H1 (cell line): Measurements from ENCODE around the gene GNS. TPM values are rescaled to one million over a fixed set of nuclear protein-coding genes. Genes with fewer than 3 reads are reported as not detected.

Source experiments
- CTCF ChIA-PET: fragments of 300-600 bp; sonication (Branson Sonifier 250); formaldehyde crosslinking; loops from one replicate; lab custom pipeline; 2021; ENCODE audit not compliant: partially characterized antibody; lab: Charles Lee
- POLR2A ChIA-PET: fragments of 300-600 bp; sonication (Branson Sonifier 250); formaldehyde crosslinking; loops from one replicate; lab custom pipeline; 2021; ENCODE audit warnings: inconsistent platforms; ENCODE audit not compliant: partially characterized antibody; lab: Charles Lee
- DNase-seq, 2 experiments: peaks; one replicate each; pipeline versions ENCODE4 v3.0.0 to v3.0.0-alpha.2; 2010 to 2022; ENCODE audit warnings: low spot score in 2 of 2, low read depth in 1 of 2, mixed read lengths in 1 of 2
- FAIRE-seq: peaks from 2 replicates; lab custom pipeline; 2011; peaks lifted over from hg19 to GRCh38; lab: Jason Lieb, UNC
- H2AFZ ChIP-seq: 2 replicates; pipeline ENCODE4 v1.8.1; 2012; ENCODE audit warnings: low read length, inconsistent platforms
- H2AK5ac ChIP-seq: 2 replicates; pipeline ENCODE4 v1.6.1; 2013; ENCODE audit warnings: low read depth, low read length
- H2BK120ac ChIP-seq: replicated peaks from 2 replicates; pipeline ENCODE3; 2013; ENCODE audit warnings: low read depth, low read length, inconsistent platforms
- H2BK12ac ChIP-seq: 2 replicates; pipeline ENCODE4 v1.6.1; 2013; ENCODE audit warnings: low read depth, low read length
- H2BK15ac ChIP-seq: 2 replicates; pipeline ENCODE4 v1.6.1; 2013; ENCODE audit warnings: low read length
- H2BK20ac ChIP-seq: 2 replicates; pipeline ENCODE4 v1.6.1; 2013; ENCODE audit warnings: low read length
- H2BK5ac ChIP-seq: 2 replicates; pipeline ENCODE4 v1.6.1; 2013; ENCODE audit warnings: low read depth, low read length
- H3K14ac ChIP-seq: 2 replicates; pipeline ENCODE4 v1.6.1; 2013; ENCODE audit warnings: inconsistent platforms; ENCODE audit not compliant: insufficient read length
- H3K18ac ChIP-seq: 2 replicates; pipeline ENCODE4 v1.6.1; 2013; ENCODE audit warnings: low read length; ENCODE audit errors: extremely low read depth
- H3K23ac ChIP-seq: 2 replicates; pipeline ENCODE4 v1.6.1; 2013; ENCODE audit warnings: inconsistent platforms; ENCODE audit not compliant: insufficient read length
- H3K23me2 ChIP-seq: 2 replicates; pipeline ENCODE4 v1.6.1; 2013; ENCODE audit warnings: low read depth, low read length
- H3K27ac ChIP-seq: 2 replicates; pipeline ENCODE4 v1.6.1; 2011; ENCODE audit warnings: low read depth, low read length, inconsistent platforms
- H3K27me3 ChIP-seq, 4 experiments: replicated peaks in 1 of 4; 1 replicate in 1 of 4; 2 replicates in 3 of 4; pipeline versions ENCODE4 v1.6.1 to v1.8.1; 2011 to 2013; ENCODE audit warnings: low read length in 3 of 4, mild to moderate bottlenecking in 3 of 4, inconsistent platforms in 2 of 4, mixed read lengths in 2 of 4, moderate library complexity in 1 of 4; ENCODE audit not compliant: control insufficient read depth in 3 of 4, insufficient read depth in 3 of 4; ENCODE audit errors: extremely low read depth in 1 of 4
- H3K36me3 ChIP-seq, 4 experiments: 2 replicates each; pipeline versions ENCODE4 v1.6.1 to v1.8.1; 2011 to 2013; ENCODE audit warnings: mild to moderate bottlenecking in 4 of 4, low read length in 3 of 4, moderate library complexity in 2 of 4, control low read depth in 1 of 4, inconsistent platforms in 1 of 4; ENCODE audit not compliant: insufficient read depth in 4 of 4, control insufficient read depth in 2 of 4
- H3K4ac ChIP-seq: replicated peaks from 2 replicates; pipeline ENCODE3; 2013; ENCODE audit warnings: low read length, low read depth, mixed read lengths, inconsistent platforms; ENCODE audit not compliant: insufficient read length
- H3K4me1 ChIP-seq, 4 experiments: replicated peaks in 1 of 4; 1 replicate in 1 of 4; 2 replicates in 3 of 4; pipeline versions ENCODE4 v1.6.1 to v1.8.1; 2011 to 2013; ENCODE audit warnings: low read length in 3 of 4, inconsistent platforms in 2 of 4, mixed read lengths in 1 of 4; ENCODE audit not compliant: insufficient read depth in 4 of 4, control insufficient read depth in 3 of 4
- H3K4me2 ChIP-seq, 2 experiments: 2 replicates each; pipeline versions ENCODE4 v1.6.1 to v1.8.1; 2011 to 2013; ENCODE audit warnings: low read depth in 2 of 2, low read length in 2 of 2, control low read depth in 1 of 2, inconsistent platforms in 1 of 2, mild to moderate bottlenecking in 1 of 2; ENCODE audit not compliant: insufficient read depth in 1 of 2
- H3K4me3 ChIP-seq, 4 experiments: fragments of 200-600, 300-600 bp in 1 of 4; sonication (generic), shearing (Covaris generic), sonication (Bioruptor Twin) in 1 of 4; 2 replicates each; pipeline versions ENCODE4 v1.5.1 to v1.8.1; 2011 to 2016; ENCODE audit warnings: low read length in 4 of 4, low read depth in 3 of 4, control low read depth in 2 of 4, inconsistent platforms in 2 of 4, mild to moderate bottlenecking in 2 of 4, mixed read lengths in 1 of 4, moderate library complexity in 1 of 4; ENCODE audit not compliant: insufficient read depth in 2 of 4; ENCODE audit errors: extremely low read depth in 1 of 4
- H3K56ac ChIP-seq: replicated peaks from 2 replicates; pipeline ENCODE3; 2013; ENCODE audit warnings: low read depth, mild to moderate bottlenecking, mixed read lengths, low read length, inconsistent platforms; ENCODE audit not compliant: insufficient read length
- H3K79me1 ChIP-seq: 2 replicates; pipeline ENCODE4 v1.6.1; 2013; ENCODE audit warnings: low read depth, low read length, control low read depth
- H3K79me2 ChIP-seq, 2 experiments: 2 replicates each; pipeline versions ENCODE4 v1.6.1 to v1.8.1; 2012 to 2013; ENCODE audit warnings: low read length in 2 of 2, mild to moderate bottlenecking in 2 of 2, inconsistent platforms in 1 of 2; ENCODE audit not compliant: insufficient read depth in 2 of 2, control insufficient read depth in 1 of 2
- H3K9ac ChIP-seq, 4 experiments: replicated peaks in 1 of 4; 1 replicate in 1 of 4; 2 replicates in 3 of 4; pipeline versions ENCODE4 v1.6.1 to v1.8.1; 2011 to 2013; ENCODE audit warnings: low read depth in 3 of 4, low read length in 3 of 4, control low read depth in 2 of 4, mild to moderate bottlenecking in 2 of 4, moderate library complexity in 2 of 4, inconsistent platforms in 1 of 4; ENCODE audit errors: extremely low read depth in 1 of 4
- H3K9me3 ChIP-seq, 2 experiments: 2 replicates each; pipeline versions ENCODE4 v1.6.1 to v1.8.1; 2012 to 2013; ENCODE audit warnings: mild to moderate bottlenecking in 2 of 2, moderate library complexity in 2 of 2, control low read depth in 1 of 2, inconsistent platforms in 1 of 2, low read depth in 1 of 2, low read length in 1 of 2, mixed read lengths in 1 of 2; ENCODE audit not compliant: insufficient read depth in 2 of 2
- H4K20me1 ChIP-seq, 2 experiments: replicated peaks in 1 of 2; 2 replicates each; pipeline versions ENCODE3 to v1.8.1; 2011 to 2013; ENCODE audit warnings: inconsistent platforms in 2 of 2, low read length in 2 of 2, mild to moderate bottlenecking in 1 of 2; ENCODE audit not compliant: insufficient read depth in 2 of 2, control insufficient read depth in 1 of 2
- H4K5ac ChIP-seq: 2 replicates; pipeline ENCODE4 v1.6.1; 2013; ENCODE audit warnings: low read length, low read depth, mixed read lengths, inconsistent platforms; ENCODE audit not compliant: insufficient read length
- H4K8ac ChIP-seq: 2 replicates; pipeline ENCODE4 v1.8.0; 2013; ENCODE audit warnings: mild to moderate bottlenecking, moderate library complexity, low read length, inconsistent platforms; ENCODE audit not compliant: insufficient read depth; ENCODE audit errors: extremely low read depth
- H4K91ac ChIP-seq: replicated peaks from 2 replicates; pipeline ENCODE3; 2013; ENCODE audit warnings: low read length, mixed read lengths, inconsistent platforms; ENCODE audit not compliant: insufficient read length
- CBX8 ChIP-seq: fragments of 300-800, 300-1000 bp; sonication (generic); IDR thresholded peaks from 2 replicates; pipeline ENCODE4 v1.7.1; 2016; ENCODE audit warnings: low read depth, low read length, borderline replicate concordance
- CEBPB ChIP-seq: IDR thresholded peaks from 2 replicates; pipeline ENCODE4 v1.6.1; 2012; ENCODE audit warnings: low read depth, low read length
- CREB1 ChIP-seq: IDR thresholded peaks from 2 replicates; pipeline ENCODE4 v1.6.1; 2012; ENCODE audit warnings: inconsistent platforms
- FOSL1 ChIP-seq: IDR thresholded peaks from 2 replicates; pipeline ENCODE4 v1.6.1; 2011; ENCODE audit warnings: mild to moderate bottlenecking, low read depth, low read length, moderate library complexity; ENCODE audit not compliant: insufficient read depth
- KDM5A ChIP-seq: fragments of 200-600 bp; IDR thresholded peaks from 2 replicates; pipeline ENCODE4 v1.7.1; 2012; ENCODE audit warnings: mild to moderate bottlenecking, low read length, inconsistent platforms, mixed read lengths
- POLR2AphosphoS5 ChIP-seq: IDR thresholded peaks from 2 replicates; pipeline ENCODE4 v1.6.1; 2011; ENCODE audit warnings: low read depth, low read length
- SP2 ChIP-seq: IDR thresholded peaks from 2 replicates; pipeline ENCODE4 v1.6.1; 2012; ENCODE audit warnings: mild to moderate bottlenecking, low read length, inconsistent platforms
- polyA plus RNA-seq, 7 experiments: library from polyadenylated mRNA; depleted of rRNA in 3 of 7; stranded (reverse) in 5 of 7; unstranded in 2 of 7; fragments of >200 nt in 5 of 7; fragments of 200-250 nt in 2 of 7; gene quantifications; 1 replicate in 5 of 7; 2 replicates in 1 of 7; 4 replicates in 1 of 7; pipeline versions ENCODE4 v1.2.1 to v1.2.3, GENCODE V29; 2011 to 2013; ENCODE audit warnings: missing spikeins in 2 of 7, mixed read lengths in 2 of 7
- total RNA-seq: library from RNA; stranded (reverse); fragmentation: NEBNext Ultra II Directional; extraction: Animal tissue kit (Norgen Biotek cat#: 25700); gene quantifications from 2 replicates; pipeline ENCODE4 v1.2.1, GENCODE V29; 2021

GNS gene
- total and polyA plus RNA-seq, 2 of the 8 experiments (the other 6 are each of a cell fraction or from before 2014, with no cell fraction given) = 16.0 to 28.5 TPM

DNA sequence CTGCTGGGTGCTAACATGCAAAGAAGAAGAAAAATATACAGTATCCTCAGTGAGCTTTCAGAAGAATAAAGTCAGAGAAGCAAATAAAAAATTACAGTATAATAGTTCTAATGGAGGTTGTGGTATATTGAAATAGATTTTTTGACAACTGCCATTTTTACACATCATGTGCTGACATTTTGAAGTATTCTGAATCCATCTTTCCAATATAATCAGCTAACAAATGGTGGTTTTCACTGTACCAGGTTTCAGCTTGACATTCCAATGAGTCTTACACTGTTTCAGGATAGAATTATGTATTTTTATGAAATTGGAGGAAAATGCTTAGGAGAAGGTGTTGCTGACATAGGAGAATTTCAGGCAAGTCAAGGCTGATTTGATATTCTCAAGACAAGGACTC is 39.0 kb upstream of the GNS start:
- Histone ChIP-seq H2BK12ac (no peak overlapping the region), H3K23me2 (peaks cover 1% of the 10 kb centered on the region; the same call in 1 of the 2 replicates), H2BK20ac (no peak overlapping the region), H2BK15ac (no peak overlapping the region), H4K8ac (no peak overlapping the region), H3K14ac (no peak overlapping the region), H3K18ac (no peak overlapping the region), H3K9me3 (no peaks in the 10 kb centered on the region), H3K36me3 (no peaks in the 10 kb centered on the region), H4K5ac (no peak overlapping the region)
- no peak for FAIRE-seq
- TF ChIP-seq KDM5A = no peak
- TF ChIP-seq CEBPB = no peak
- TF ChIP-seq POLR2AphosphoS5 = no peak
- TF ChIP-seq CBX8 = no peak
- TF ChIP-seq SP2 = no peak
- no peak for TF ChIP-seq FOSL1
- no peak for TF ChIP-seq CREB1
- TF ChIP-seq, all 59 proteins: peak for 0
- Histone ChIP-seq H2AFZ (no peak overlapping the region), H2BK120ac (no peak overlapping the region), H2AK5ac (no peak overlapping the region), H3K4me2 (no peak overlapping the region), H4K91ac (no peak overlapping the region), H3K79me2 (no peaks in the 10 kb centered on the region), H3K27ac (no peak overlapping the region), H2BK5ac (no peak overlapping the region), H3K23ac (no peak overlapping the region), H3K79me1 (no peaks in the 10 kb centered on the region; the same call in 1 of the 2 replicates), H3K4me3 (no peak overlapping the region), H3K56ac (no peak overlapping the region), H3K27me3 (no peaks in the 10 kb centered on the region), H3K4ac (no peak overlapping the region), H4K20me1 (no peaks in the 10 kb centered on the region), H3K4me1 (peaks cover 0 to 3% (median 0%) of the 10 kb centered on the region in 4 experiments; a peak in 1 of 7 replicates), H3K9ac (no peak overlapping the region)
- CTCF ChIA-PET = interaction anchor here (1.1 to 4.8 kb wide), 7 partner anchors 11 to 328 kb away, joined by 3 to 34 read pairs (median 8); no protein-coding TSS in a partner anchor
- POLR2A ChIA-PET = no interaction called here
- DNase-seq = no peak
